Non-pigmented ciliary epithelial cell (primary cell): Measurements from ENCODE around the gene PLEKHO2.

Source experiments
- DNase-seq: peaks from one replicate; pipeline ENCODE4 v3.0.0-alpha.2; 2010; ENCODE audit warnings: low read depth

The PLEKHO2 gene

GRCh38 chr15:64892847-64893403 is 51.2 kb downstream of the PLEKHO2 start:
- DNase-seq = no peak

- peak; percentile 86 for DNase-seq
Measured at GRCh38 chr15:64893481-64894394, 52.0 kb downstream of the PLEKHO2 start.

- no peak for DNase-seq
Measured at GRCh38 chr15:64894395-64895056, 52.8 kb downstream of the PLEKHO2 start.

GRCh38 chr15:64895285-64896065 is 53.8 kb downstream of the PLEKHO2 start:
- DNase-seq = no peak

GRCh38 chr15:64896371-64897069 is 54.8 kb downstream of the PLEKHO2 start:
- DNase-seq = no peak

GRCh38 chr15:64897345-64897985 is 55.8 kb downstream of the PLEKHO2 start:
- DNase-seq = no peak

GRCh38 chr15:64898406-64898805 is 56.7 kb downstream of the PLEKHO2 start:
- no peak for DNase-seq

GRCh38 chr15:64901141-64901540 is 59.4 kb downstream of the PLEKHO2 start:
- no peak for DNase-seq

GRCh38 chr15:64901914-64902313 is 60.2 kb downstream of the PLEKHO2 start:
- DNase-seq = no peak

- no peak for DNase-seq
Measured at GRCh38 chr15:64902863-64903262, 61.1 kb downstream of the PLEKHO2 start.

- no peak for DNase-seq
Measured at GRCh38 chr15:64903326-64903950, 61.7 kb downstream of the PLEKHO2 start.

GRCh38 chr15:64904189-64904588 is 62.5 kb downstream of the PLEKHO2 start:
- no peak for DNase-seq

GRCh38 chr15:64905119-64905831 is 63.6 kb downstream of the PLEKHO2 start:
- DNase-seq = no peak

GRCh38 chr15:64905941-64906340 is 64.2 kb downstream of the PLEKHO2 start:
- DNase-seq = no peak

- no peak for DNase-seq
Measured at GRCh38 chr15:64906402-64906801, 64.7 kb downstream of the PLEKHO2 start.

- DNase-seq = no peak
Measured at GRCh38 chr15:64907991-64908390, 66.3 kb downstream of the PLEKHO2 start.

GRCh38 chr15:64909546-64909945 is 67.8 kb downstream of the PLEKHO2 start:
- no peak for DNase-seq

GRCh38 chr15:64911311-64912186 is 69.8 kb downstream of the PLEKHO2 start, which contains the start of gene ANKDD1A:
TSS of gene ANKDD1A (plus strand) at chr15:64911902. CDS start at chr15:64911931, 29 bp downstream.
- no peak for DNase-seq
